Endothelial cell of umbilical vein (primary cell): ENCODE results near the gene GPR107.

Experiments
- CTCF ChIP-seq, 2 donors: IDR thresholded peaks; 1 replicate in 1 of 2; 2 replicates in 1 of 2; pipeline ENCODE4 v1.5.1; 2011; ENCODE audit warnings: low read length in 2 of 2, mild to moderate bottlenecking in 2 of 2, moderate library complexity in 2 of 2, control low read depth in 1 of 2, inconsistent platforms in 1 of 2, low read depth in 1 of 2; ENCODE audit not compliant: insufficient read depth in 1 of 2; ENCODE audit errors: extremely low read depth in 1 of 2
- EZH2 ChIP-seq: IDR thresholded peaks from 2 replicates; pipeline ENCODE4 v1.6.1; 2012; ENCODE audit warnings: borderline replicate concordance, low read depth, mild to moderate bottlenecking, moderate library complexity, low read length, inconsistent platforms; ENCODE audit not compliant: severe bottlenecking
- MAX ChIP-seq: IDR thresholded peaks from 2 replicates; pipeline ENCODE4 v1.6.1; 2011; ENCODE audit not compliant: insufficient read depth, insufficient read length
- POLR2A ChIP-seq: IDR thresholded peaks from 2 replicates; pipeline ENCODE4 v1.6.1; 2012; ENCODE audit warnings: low read depth, mild to moderate bottlenecking, control low read depth, low read length
- POLR2AphosphoS5 ChIP-seq: IDR thresholded peaks from 2 replicates; pipeline ENCODE4 v1.6.1; 2012; ENCODE audit warnings: low read depth, mild to moderate bottlenecking, control low read depth, low read length, moderate library complexity; ENCODE audit not compliant: insufficient read depth

- TF ChIP-seq CTCF (IDR thresholded peaks at IDR 0.05; ENCODE audit: extremely low read depth in 1 of 2, insufficient read depth in 1 of 2, low read depth in 1 of 2, low read length in 2 of 2) = no peak
- no peak for TF ChIP-seq MAX
- no peak for TF ChIP-seq POLR2AphosphoS5
- TF ChIP-seq EZH2 = no peak
- TF ChIP-seq POLR2A = no peak
These were observed 87.0 kb downstream of the GPR107 start for GRCh38 chr9:130140706-130141105.
